Neural cell (in vitro differentiated cells): Measurements from ENCODE around the gene SLC35B2.

Source experiments
- CTCF ChIP-seq: fragments of 450-650 bp; IDR thresholded peaks from 2 replicates; pipeline ENCODE4 v1.5.1; 2014; ENCODE audit warnings: antibody characterized with exemption, mild to moderate bottlenecking, moderate library complexity; ENCODE audit not compliant: poor library complexity, severe bottlenecking
- EP300 ChIP-seq: fragments of 450-650 bp; conservative IDR thresholded peaks from 2 replicates; pipeline ENCODE4 v1.6.1; 2014; ENCODE audit warnings: antibody characterized with exemption, mild to moderate bottlenecking, moderate library complexity; ENCODE audit not compliant: poor library complexity, severe bottlenecking
- EZH2 ChIP-seq: fragments of 200-600, 300-800 bp; shearing (Covaris generic), sonication (generic); IDR thresholded peaks from 2 replicates; pipeline ENCODE4 v1.6.1; 2014; ENCODE audit warnings: antibody characterized with exemption, low read length, borderline replicate concordance, mild to moderate bottlenecking; ENCODE audit not compliant: insufficient read depth, poor library complexity, severe bottlenecking
- POLR2AphosphoS5 ChIP-seq: IDR thresholded peaks from 2 replicates; pipeline ENCODE4 v1.6.1; 2012
- RAD21 ChIP-seq: fragments of 450-650 bp; conservative IDR thresholded peaks from 2 replicates; pipeline ENCODE4 v1.6.1; 2014; ENCODE audit warnings: antibody characterized with exemption, mild to moderate bottlenecking, moderate library complexity
- REST ChIP-seq: IDR thresholded peaks from 2 replicates; pipeline ENCODE4 v1.6.1; 2012; ENCODE audit warnings: borderline replicate concordance
- SMC3 ChIP-seq: fragments of 450-650 bp; conservative IDR thresholded peaks from 2 replicates; pipeline ENCODE4 v1.6.1; 2014; ENCODE audit warnings: antibody characterized with exemption, mild to moderate bottlenecking, moderate library complexity; ENCODE audit not compliant: poor library complexity
- TAF1 ChIP-seq: IDR thresholded peaks from 2 replicates; pipeline ENCODE4 v1.6.1; 2012; ENCODE audit warnings: low read depth

GRCh38 chr6:44255105-44255808, 2.1 kb downstream of the SLC35B2 start:
- TF ChIP-seq CTCF (no peak), EP300 (no peak), TAF1 (no peak), REST (no peak), EZH2 (no peak), SMC3 (no peak), POLR2AphosphoS5 (peak; percentile 6), RAD21 (no peak)
